DMS 273 (cell line): ENCODE data around the gene MYO18A.
A peak's percentile ranks its signal among the peaks of the same experiment; 100 is the strongest.

Source experiments
- DNase-seq: peaks from one replicate; lab custom pipeline; 2025; ENCODE audit not compliant: unreplicated experiment; lab: John Stamatoyannopoulos, UW

The MYO18A gene

DNA sequence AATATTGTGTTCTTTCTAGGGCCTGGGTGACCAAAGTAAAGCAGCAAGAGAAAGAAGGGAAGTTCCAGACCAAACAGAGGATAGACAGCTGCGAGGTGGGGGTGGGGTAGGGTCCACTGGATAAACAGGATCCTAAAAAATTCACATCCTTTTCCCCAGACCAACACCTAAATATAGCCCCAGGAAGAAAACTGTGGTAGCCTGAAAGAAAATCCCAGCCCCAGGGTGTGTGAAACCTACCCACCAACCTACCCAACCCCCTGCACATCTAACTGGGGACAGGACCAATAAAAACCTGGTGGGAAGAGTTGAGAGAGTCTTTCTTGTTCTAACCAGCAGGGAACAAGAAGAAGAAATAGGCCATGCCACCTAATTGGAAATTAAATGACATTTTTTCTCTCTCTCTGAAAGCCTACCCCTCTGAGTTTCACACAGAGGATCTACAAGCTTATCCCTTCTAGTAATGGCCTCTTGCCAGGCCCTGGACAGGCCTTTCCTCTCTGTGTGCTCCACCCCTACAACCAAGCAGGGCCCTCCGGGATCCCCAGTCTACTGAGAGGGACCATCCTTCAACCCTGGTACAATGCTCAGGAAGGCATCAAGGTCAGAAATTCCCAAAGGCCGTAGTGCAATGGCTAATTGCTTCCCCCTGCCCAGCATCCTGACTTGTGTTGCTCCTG, 12.0 kb downstream of the MYO18A start:
- DNase-seq: no peak

GRCh38 chr17:29167393-29168078, 12.7 kb downstream of the MYO18A start:
- no peak for DNase-seq

GRCh38 chr17:29166507-29166887, 13.7 kb downstream of the MYO18A start:
- DNase-seq: no peak

DNA sequence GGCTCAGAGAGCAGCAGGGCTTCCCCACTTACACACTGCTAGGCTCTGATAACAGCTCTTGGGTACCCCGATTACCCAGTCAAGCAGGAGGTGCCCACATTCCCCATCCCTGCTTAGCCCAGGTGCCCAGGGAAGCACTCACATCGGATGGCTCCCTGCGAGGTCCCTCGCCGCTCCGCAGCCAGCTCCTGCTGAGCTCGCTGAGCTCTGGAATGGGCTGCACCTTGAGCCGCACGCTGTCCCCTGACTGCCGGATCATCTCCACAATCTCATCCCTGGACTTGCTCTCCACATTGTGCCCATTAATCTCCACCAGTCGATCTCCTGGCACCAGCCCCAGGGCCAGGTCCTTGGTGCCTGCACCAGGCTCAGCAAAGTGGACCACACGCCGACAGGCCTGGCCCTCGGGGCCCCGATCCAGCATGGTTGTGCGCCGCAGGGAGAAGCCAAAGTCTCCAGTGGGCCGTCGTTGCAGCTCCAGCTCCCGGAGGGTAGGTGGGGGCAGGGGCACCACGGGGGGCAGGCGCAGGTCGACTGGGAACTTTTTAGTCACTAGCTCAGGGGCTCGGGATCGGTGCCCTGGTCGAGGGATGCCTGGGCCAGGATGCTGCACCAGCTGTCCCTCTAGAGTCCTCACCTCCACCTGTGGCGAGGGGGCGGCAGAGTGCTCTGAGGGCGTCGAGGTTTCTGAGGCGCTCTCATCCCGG, 14.2 kb downstream of the MYO18A start:
- no peak for DNase-seq

DNA sequence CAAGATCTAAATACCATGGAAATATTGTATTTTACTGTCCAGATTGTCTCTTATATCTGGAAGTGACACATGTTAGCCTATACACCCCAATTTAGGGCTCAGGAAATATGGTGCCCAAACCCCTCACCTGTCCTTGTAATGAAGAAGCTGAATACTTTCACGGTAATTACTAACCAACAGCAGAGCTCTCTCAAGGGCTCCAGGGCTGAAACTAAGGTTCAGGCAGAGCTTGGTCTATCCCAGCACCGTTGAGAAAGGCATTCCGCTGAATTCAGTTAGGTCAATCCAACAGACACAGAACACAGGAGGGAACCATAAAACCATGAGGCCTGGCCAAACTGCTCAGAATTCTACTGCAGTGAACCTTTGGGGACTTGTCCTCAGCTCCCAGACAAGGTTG, 14.9 kb downstream of the MYO18A start:
- no peak for DNase-seq

- peak; percentile 85 for DNase-seq
These were observed 16.6 kb downstream of the MYO18A start for GRCh38 chr17:29163563-29163962.

DNA sequence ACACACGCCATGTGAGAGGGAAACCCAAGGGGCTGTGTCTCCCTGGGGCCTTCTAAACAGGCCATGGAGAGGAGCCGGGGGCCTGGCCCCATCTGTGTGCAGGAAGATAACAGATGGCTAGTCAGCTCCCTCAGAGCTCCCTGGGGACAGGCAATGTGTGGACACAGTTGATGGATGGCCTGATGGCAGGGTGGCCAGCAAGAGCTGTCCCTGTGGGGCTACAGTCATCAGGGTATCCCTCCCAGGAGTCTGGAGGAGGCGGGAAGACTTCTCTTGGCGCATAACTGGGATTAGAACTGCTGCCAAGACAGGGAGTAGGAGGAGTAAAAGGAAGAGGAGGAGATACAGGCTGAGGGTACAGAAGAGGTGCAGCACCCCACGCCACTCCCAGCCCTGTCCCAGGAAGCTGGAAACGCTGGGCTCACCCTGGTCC, 17.3 kb downstream of the MYO18A start:
- DNase-seq: peak; percentile 91

- DNase-seq: no peak
These were observed 17.9 kb downstream of the MYO18A start for GRCh38 chr17:29162082-29162908.

DNA sequence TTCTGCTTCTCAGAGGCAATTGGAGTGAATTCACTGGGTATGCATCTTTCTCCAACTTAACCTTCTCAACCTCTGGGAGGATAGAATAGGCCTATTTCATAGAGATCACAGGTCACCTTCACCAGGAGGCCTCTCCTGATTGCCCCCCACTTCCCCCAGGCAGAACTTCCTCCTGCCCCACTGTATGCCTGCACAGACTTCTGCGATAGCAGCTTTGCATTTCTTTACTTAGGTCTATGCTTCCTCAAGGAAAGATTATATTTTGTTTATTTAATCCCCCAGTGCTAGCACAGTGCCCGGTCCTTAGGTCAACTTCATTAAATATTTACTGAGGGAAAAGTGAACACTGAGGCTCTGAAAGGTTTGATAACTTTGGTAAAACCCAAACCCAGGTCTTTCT, 19.9 kb downstream of the MYO18A start:
- no peak for DNase-seq

GRCh38 chr17:29159306-29159860, 20.8 kb downstream of the MYO18A start:
- no peak for DNase-seq

GRCh38 chr17:29158488-29159275, 21.5 kb downstream of the MYO18A start:
- no peak for DNase-seq

DNA sequence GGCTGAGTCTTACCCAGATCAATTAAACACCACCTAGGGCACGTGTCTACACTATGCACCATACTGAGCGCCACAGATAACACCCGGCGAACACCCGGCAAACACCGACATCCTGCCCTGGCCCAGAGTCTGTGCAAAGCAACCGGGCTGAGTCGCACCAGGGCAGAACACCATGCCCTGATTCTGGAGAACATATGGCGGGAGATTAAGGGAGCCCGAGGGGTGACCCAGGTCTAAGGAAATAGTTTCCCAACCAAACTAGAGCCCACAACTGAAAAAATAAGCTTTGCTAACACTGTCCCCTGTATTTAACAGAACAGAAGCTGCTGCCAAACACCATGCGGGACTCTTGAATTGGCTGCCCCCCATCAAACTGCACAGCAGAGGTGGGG, 22.1 kb downstream of the MYO18A start:
- DNase-seq: peak; percentile 37

- DNase-seq: no peak
These were observed 22.9 kb downstream of the MYO18A start for GRCh38 chr17:29157310-29157709.

DNA sequence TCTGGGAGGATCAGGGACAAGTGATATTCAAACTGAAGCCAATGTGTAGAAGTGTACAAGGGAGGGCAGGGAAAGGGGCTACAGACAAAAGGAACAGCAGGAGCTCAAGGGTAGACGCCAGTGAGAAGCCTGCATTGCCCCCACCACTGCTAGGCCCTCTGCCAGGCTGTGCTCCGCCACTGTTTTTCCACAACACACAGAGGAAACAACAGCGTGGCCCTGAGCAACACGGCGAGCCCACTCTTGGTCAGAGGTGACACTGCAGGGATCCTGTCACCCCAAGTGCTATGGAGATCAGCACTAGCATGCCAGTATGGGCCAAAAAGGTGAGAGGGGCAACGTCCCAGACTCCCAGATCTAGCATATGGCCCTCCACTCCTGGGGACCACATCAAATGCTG, 23.4 kb downstream of the MYO18A start:
- DNase-seq: no peak

DNA sequence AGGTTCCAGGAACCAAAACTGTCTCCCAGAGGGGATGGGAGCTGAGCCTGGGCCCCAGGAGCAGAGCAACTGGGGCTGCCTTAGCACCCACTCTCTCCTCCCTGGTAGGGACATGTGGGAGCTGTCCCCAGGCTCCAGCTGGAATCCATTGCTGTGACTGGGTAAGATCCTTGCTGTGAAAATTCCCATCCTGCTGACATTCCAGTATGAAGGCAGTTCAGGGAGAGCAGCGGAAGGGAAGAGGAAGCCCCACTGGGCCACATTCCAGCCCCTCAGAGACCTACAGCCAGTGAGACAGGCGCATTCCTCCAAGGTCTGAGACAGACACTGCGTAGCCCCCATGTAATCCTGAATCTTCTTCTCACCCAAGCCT, 24.2 kb downstream of the MYO18A start:
- no peak for DNase-seq

GRCh38 chr17:29155227-29155965, 24.8 kb downstream of the MYO18A start:
- DNase-seq: no peak

DNA sequence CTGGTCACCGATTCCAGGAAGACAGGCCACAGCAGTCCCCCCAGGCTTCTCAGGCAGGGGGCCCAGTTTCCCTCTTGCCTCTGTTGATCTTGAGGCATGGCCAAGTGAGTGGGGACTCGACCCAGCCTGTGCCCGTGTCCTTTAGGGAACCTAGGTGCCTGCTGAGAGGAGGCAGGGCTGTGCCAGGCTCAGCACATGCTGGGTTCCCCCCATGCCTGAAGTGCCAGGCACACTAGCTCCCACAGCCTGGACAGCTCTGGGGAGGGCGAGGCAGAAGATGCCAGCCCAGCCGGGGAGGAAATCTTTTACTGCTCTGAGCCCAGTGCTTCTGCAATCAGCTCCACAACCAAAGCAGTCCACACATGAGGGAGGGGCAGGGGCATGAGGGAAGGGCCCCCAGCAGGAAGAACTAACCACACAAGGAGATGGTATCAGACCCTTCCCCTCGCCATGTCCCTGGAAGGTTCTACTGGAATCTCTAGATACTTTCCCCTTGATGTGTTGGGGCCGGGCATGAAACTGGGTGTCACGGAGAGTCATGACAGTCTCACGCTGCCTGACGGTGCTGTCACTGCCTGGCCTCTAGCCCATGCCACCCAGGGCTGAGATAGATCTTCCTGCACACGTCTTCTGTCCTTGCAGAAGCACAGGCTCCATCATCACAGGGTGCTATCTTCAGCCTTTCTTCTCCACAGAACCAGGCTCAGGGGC, 25.5 kb downstream of the MYO18A start:
- no peak for DNase-seq

DNA sequence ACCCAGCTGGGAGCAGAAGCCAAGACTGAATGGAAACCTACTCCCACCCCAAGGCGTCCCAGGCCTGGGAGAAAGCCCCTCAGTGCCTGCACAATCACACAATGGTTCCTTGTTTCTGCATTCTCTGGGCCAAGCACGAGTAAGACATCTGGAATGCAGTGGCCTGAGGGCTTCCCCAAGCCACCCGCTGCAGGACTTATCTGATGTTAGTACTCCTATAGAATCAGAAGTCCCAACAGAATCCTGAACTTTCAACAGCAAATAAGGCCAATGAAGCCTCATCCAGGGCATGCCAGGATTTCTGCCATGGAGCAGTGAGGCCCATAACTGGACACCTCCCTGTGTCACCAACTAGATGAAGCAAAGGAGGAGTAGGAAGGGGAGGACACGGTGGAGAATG, 28.6 kb downstream of the MYO18A start:
- no peak for DNase-seq

GRCh38 chr17:29150161-29150560, 30.0 kb downstream of the MYO18A start:
- no peak for DNase-seq
